GM19099 (cell line): ENCODE data around the gene LHFPL2.

Experiments used
- POLR2A ChIP-seq: IDR thresholded peaks from 3 replicates; pipeline ENCODE4 v1.6.1; 2011; ENCODE audit warnings: low read depth; ENCODE audit not compliant: insufficient read length; ENCODE audit errors: extremely low read depth

The LHFPL2 gene

GRCh38 chr5:78650531-78650930 lies 2.0 kb upstream of the LHFPL2 start:
- no peak for TF ChIP-seq POLR2A

- TF ChIP-seq POLR2A: no peak
Measured at GRCh38 chr5:78649861-78650496, 1.4 kb upstream of the LHFPL2 start.

GRCh38 chr5:78649211-78649695 lies 681 bp upstream of the LHFPL2 start:
- no peak for TF ChIP-seq POLR2A

- no peak for TF ChIP-seq POLR2A
Measured at GRCh38 chr5:78647838-78648358, 674 bp downstream of the LHFPL2 start.

GRCh38 chr5:78647351-78647818 lies 1.2 kb downstream of the LHFPL2 start:
- no peak for TF ChIP-seq POLR2A

GRCh38 chr5:78644741-78645300 lies 3.8 kb downstream of the LHFPL2 start:
- no peak for TF ChIP-seq POLR2A

GRCh38 chr5:78644129-78644528 lies 4.4 kb downstream of the LHFPL2 start:
- TF ChIP-seq POLR2A: no peak

GRCh38 chr5:78642701-78643100 lies 5.9 kb downstream of the LHFPL2 start:
- no peak for TF ChIP-seq POLR2A

- TF ChIP-seq POLR2A: peak; percentile 29
Measured at GRCh38 chr5:78640662-78641474, 7.7 kb downstream of the LHFPL2 start.

- TF ChIP-seq POLR2A: no peak
Measured at GRCh38 chr5:78639791-78640190, 8.8 kb downstream of the LHFPL2 start.

- TF ChIP-seq POLR2A: no peak
Measured at GRCh38 chr5:78638973-78639669, 9.5 kb downstream of the LHFPL2 start.

- TF ChIP-seq POLR2A: no peak
Measured at GRCh38 chr5:78638423-78638822, 10.1 kb downstream of the LHFPL2 start.

- TF ChIP-seq POLR2A: no peak
Measured at GRCh38 chr5:78637468-78637867, 11.1 kb downstream of the LHFPL2 start.

GRCh38 chr5:78636682-78637081 lies 11.9 kb downstream of the LHFPL2 start:
- no peak for TF ChIP-seq POLR2A

GRCh38 chr5:78634634-78635033 lies 13.9 kb downstream of the LHFPL2 start:
- no peak for TF ChIP-seq POLR2A

- TF ChIP-seq POLR2A: no peak
Measured at GRCh38 chr5:78634229-78634628, 14.3 kb downstream of the LHFPL2 start.

- TF ChIP-seq POLR2A: no peak
Measured at GRCh38 chr5:78633700-78634099, 14.9 kb downstream of the LHFPL2 start.
